ENCODE data around the gene TBL1Y.

- TF ChIP-seq SP1 (IDR thresholded peaks at IDR 0.05), result no peak
- no peak for TF ChIP-seq SUZ12 (IDR thresholded peaks at IDR 0.05)
- no peak for TF ChIP-seq BHLHE40 (IDR thresholded peaks at IDR 0.05; ENCODE audit: borderline replicate concordance)
- no peak for TF ChIP-seq TARDBP (IDR thresholded peaks at IDR 0.05)
These were observed 72.7 kb downstream of the TBL1Y start for GRCh38 chrY:6983221-6983620.
